NT2/D1 (cell line): ENCODE measurements around the gene RNU6-1.

Experiments
- SUZ12 ChIP-seq: IDR thresholded peaks from 2 replicates; pipeline ENCODE4 v1.6.1; 2011; ENCODE audit not compliant: insufficient read length, insufficient read depth; ENCODE audit errors: extremely low read depth
- YY1 ChIP-seq: IDR thresholded peaks from 2 replicates; pipeline ENCODE4 v1.6.1; 2011; ENCODE audit not compliant: insufficient read length, insufficient read depth

DNA sequence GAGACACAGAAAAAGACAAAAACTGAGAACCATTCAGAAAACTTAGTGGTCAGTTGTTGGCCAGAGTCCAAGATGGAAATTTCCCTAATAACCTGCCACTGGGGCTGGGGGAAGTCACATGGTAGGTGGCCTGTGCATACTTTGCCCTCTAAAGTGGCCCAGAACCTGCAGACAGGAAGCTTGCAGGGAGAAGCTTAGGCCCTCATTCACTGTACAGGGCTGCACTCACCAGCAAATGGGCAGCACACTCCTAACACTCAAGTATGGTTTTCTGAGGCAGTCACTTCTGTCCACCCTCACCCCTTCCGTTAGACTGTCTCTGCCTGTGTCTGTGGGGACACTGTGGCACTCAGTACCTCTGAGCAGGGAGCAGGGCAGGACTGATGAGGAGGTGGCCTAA is 14.5 kb upstream of the RNU6-1 start:
- TF ChIP-seq YY1, result no peak
- no peak for TF ChIP-seq SUZ12
